Ovary (tissue), 9 donors: ENCODE measurements around the gene RPRD1A. TPM values are rescaled to one million over a fixed set of nuclear protein-coding genes. Genes with fewer than 3 reads are reported as not detected.

Source experiments
- DNase-seq, 5 donors: peaks; one replicate each; pipeline ENCODE4 v3.0.0-alpha.2; 2019 to 2020
- H3K27ac ChIP-seq, 2 donors: fragments of 200-600 bp; one replicate each; pipeline versions ENCODE4 v1.5.1 to v1.8.0; 2019 to 2022
- H3K27me3 ChIP-seq: fragments of 200-600 bp; one replicate; pipeline ENCODE4 v1.8.0; 2022
- H3K36me3 ChIP-seq: fragments of 200-600 bp; sonication (generic); one replicate; pipeline ENCODE4 v1.5.1; 2019
- H3K4me1 ChIP-seq: one replicate; pipeline ENCODE4 v1.8.1; 2013; ENCODE audit warnings: mild to moderate bottlenecking, moderate library complexity; ENCODE audit not compliant: insufficient read depth
- H3K4me3 ChIP-seq: fragments of 200-600 bp; sonication (generic); one replicate; pipeline ENCODE4 v1.5.1; 2017
- H3K9me3 ChIP-seq, 2 donors: fragments of 200-600 bp in 1 of 2; sonication (generic) in 1 of 2; one replicate each; pipeline versions ENCODE4 v1.5.1 to v1.8.1; 2013 to 2019; ENCODE audit warnings: mild to moderate bottlenecking in 1 of 2, moderate library complexity in 1 of 2
- CTCF ChIP-seq, 3 donors: fragments of 450-650 bp in 2 of 3; fragments of 200-600 bp in 1 of 3; IDR thresholded peaks; one replicate each; pipeline versions ENCODE4 v1.5.1 to v1.8.0; 2016 to 2022; ENCODE audit warnings: antibody characterized with exemption in 3 of 3, mild to moderate bottlenecking in 1 of 3
- EP300 ChIP-seq: sonication (generic); formaldehyde crosslinking; IDR thresholded peaks from one replicate; pipeline ENCODE4 v1.6.1; 2017; ENCODE audit warnings: antibody characterized with exemption
- POLR2A ChIP-seq: fragments of 450-650 bp; IDR thresholded peaks from one replicate; pipeline ENCODE4 v1.6.1; 2017; ENCODE audit warnings: antibody characterized with exemption, mild to moderate bottlenecking, moderate library complexity
- WGBS, 3 donors: extraction: QIAGEN DNeasy Blood & Tissue Kit in 1 of 3; methylation state at CpG; one replicate each; pipeline versions ENCODE4 v1.1.5 to v1.1.7; 2013 to 2017; 5-methylcytosine and 5-hydroxymethylcytosine counted together
- intact Hi-C, 4 donors: fragments of 100-400 bp; cut with DNase I; formaldehyde crosslinking; loops; one replicate each; pipeline versions ENCODE4 v1.11.0 to v1.15.1; 2022 to 2023
- polyA plus RNA-seq, 2 donors: library from polyadenylated mRNA; stranded (reverse); fragments of 200-250 nt in 1 of 2; fragments of 350-450 nt in 1 of 2; fragmentation: Illumina TruSeq in 1 of 2; extraction: RNeasy Lipid Tissue Mini Kit (QIAGEN cat#74804) in 1 of 2; gene quantifications; one replicate each; pipeline ENCODE4 v1.2.3, GENCODE V29; 2013 to 2014
- total RNA-seq, 7 donors: library from RNA; depleted of rRNA in 2 of 7; stranded (reverse); fragments of >200 nt in 2 of 7; fragmentation: NEBNext Ultra II Directional in 3 of 7; extraction: Animal tissue kit (Norgen Biotek cat#: 25700) in 3 of 7; gene quantifications; one replicate each; pipeline versions ENCODE4 v1.1.0 to v1.2.4, GENCODE V29; 2016 to 2023
- donor health status: DM: no; HTN: no; CAD: no; lungs with moderate emphysema.
- donor health status: DM: no; HTN: no; CAD: no.
- donor health status: Bipolar disorder and iron deficiency.
- donor health status: DM: yes; HTN: yes; CAD: no.
- donor health status: DM: no; HTN: no; CAD: no.
- donor health status: DM: yes; HTN: yes; CAD: no.

RPRD1A gene
- total and polyA plus RNA-seq, 9 donors: 19.3 to 56.8 (median 41.3) TPM

GRCh38 chr18:36043153-36043552 lies 24.2 kb downstream of the RPRD1A start:
- H3K4me3 ChIP-seq: no peak overlapping the region
- DNase-seq: no peak
- 85 to 89% (median 87%) methylated on average over 1 of the region's 1 CpG for WGBS, 3 donors
- H3K4me1 ChIP-seq: peaks cover 3% of the 10 kb centered on the region
- H3K27ac ChIP-seq: no peak overlapping the region
- no peaks in the 10 kb centered on the region for H3K27me3 ChIP-seq
- peaks cover 1 to 4% of the 10 kb centered on the region in 2 donors for H3K9me3 ChIP-seq
- H3K36me3 ChIP-seq: no peaks in the 10 kb centered on the region
- no peak for TF ChIP-seq POLR2A
- no peak for TF ChIP-seq CTCF (IDR thresholded peaks at IDR 0.05)
- TF ChIP-seq EP300: no peak
- intact Hi-C loops: no loop called here

- Histone ChIP-seq H3K36me3 (no peaks in the 10 kb centered on the region), H3K27ac (no peak overlapping the region), H3K4me1 (no peaks in the 10 kb centered on the region), H3K27me3 (no peaks in the 10 kb centered on the region), H3K4me3 (no peak overlapping the region), H3K9me3 (peaks cover 4 to 6% of the 10 kb centered on the region in 2 donors)
- WGBS, 3 donors: 87 to 90% (median 87%) methylated on average over 3 of the region's 3 CpGs
- DNase-seq: no peak
- intact Hi-C loops: no loop called here
- TF ChIP-seq POLR2A (no peak), EP300 (no peak), CTCF (IDR thresholded peaks at IDR 0.05) (no peak)
Observed at GRCh38 chr18:36041146-36041545, 26.2 kb downstream of the RPRD1A start.

- TF ChIP-seq EP300: no peak
- no peak for TF ChIP-seq CTCF (IDR thresholded peaks at IDR 0.05)
- TF ChIP-seq POLR2A: no peak
- WGBS, 3 donors: 96 to 99% (median 97%) methylated on average over 5 of the region's 5 CpGs
- no peak for DNase-seq
- no peaks in the 10 kb centered on the region for H3K36me3 ChIP-seq
- H3K9me3 ChIP-seq: peaks cover 4 to 6% of the 10 kb centered on the region in 2 donors
- intact Hi-C loops: no loop called here
- H3K27me3 ChIP-seq: no peaks in the 10 kb centered on the region
- peaks cover 4% of the 10 kb centered on the region for H3K4me1 ChIP-seq
- H3K27ac ChIP-seq: no peak overlapping the region
- no peak overlapping the region for H3K4me3 ChIP-seq
Observed at GRCh38 chr18:36038102-36038663, 29.2 kb downstream of the RPRD1A start.

DNA sequence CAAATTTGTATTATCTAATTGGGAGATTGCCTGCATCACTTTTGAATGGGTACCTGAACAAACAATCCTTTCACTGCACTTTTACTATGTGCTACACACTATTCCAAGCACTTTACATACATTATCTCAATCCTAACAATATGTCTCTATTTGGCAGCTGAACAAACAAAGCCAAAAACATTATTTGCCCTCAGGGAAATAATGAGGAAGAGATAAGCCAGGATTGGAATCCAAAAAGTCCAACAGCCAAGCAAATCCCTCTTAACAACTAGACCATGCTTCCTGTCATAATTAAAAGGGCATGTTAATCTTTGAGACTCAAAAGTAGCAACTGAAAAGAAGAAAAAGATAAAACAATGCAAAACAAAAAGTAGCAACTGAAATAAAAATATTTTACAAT lies 32.1 kb downstream of the RPRD1A start:
- no peak overlapping the region for H3K4me3 ChIP-seq

DNA sequence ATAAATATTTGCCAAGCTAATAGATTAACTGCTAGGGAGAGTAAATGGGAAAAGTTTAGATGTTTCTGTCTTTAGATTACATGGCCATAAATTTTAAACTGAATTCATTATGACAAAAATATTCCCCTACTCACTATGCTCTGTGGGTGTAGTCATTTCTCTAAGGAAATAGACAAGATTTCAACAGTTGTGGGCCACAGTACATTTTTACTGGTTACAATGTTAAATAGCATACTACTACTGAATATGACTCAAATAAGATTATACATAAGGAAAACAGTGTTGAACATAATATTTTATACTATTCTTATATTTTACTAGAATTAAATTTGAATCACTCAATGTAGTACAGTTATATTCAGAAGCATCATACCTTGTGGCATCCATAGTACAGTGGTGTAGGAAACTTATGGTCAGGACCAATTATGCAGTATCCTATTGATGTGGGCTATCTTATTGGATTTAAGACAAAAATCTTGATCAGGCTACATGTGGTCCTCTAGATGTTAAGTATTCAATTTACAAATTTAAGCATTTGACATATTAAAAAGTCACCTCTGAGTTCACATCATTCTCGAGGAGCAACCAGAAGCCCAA lies 33.0 kb downstream of the RPRD1A start:
- Histone ChIP-seq H3K4me1 (peaks cover 4% of the 10 kb centered on the region), H3K27me3 (no peaks in the 10 kb centered on the region), H3K27ac (no peak overlapping the region), H3K36me3 (no peaks in the 10 kb centered on the region), H3K9me3 (peaks cover 4 to 6% of the 10 kb centered on the region in 2 donors), H3K4me3 (no peak overlapping the region)
- TF ChIP-seq POLR2A (no peak), CTCF (IDR thresholded peaks at IDR 0.05) (no peak), EP300 (no peak)
- no peak for DNase-seq
- 96 to 100% (median 99%) methylated on average over 1 of the region's 1 CpG for WGBS, 3 donors
- intact Hi-C loops: no loop called here

More for the DNA sequence above, 32.1 kb downstream of the RPRD1A start:
- H3K4me1 ChIP-seq: peaks cover 4% of the 10 kb centered on the region
- H3K27ac ChIP-seq: no peak overlapping the region
- intact Hi-C loops: no loop called here
- H3K27me3 ChIP-seq: no peaks in the 10 kb centered on the region
- no peaks in the 10 kb centered on the region for H3K36me3 ChIP-seq
- TF ChIP-seq POLR2A: no peak
- H3K9me3 ChIP-seq: peaks cover 4 to 6% of the 10 kb centered on the region in 2 donors
- DNase-seq: no peak
